Measurements from ENCODE around the gene ZFP62.

DNA sequence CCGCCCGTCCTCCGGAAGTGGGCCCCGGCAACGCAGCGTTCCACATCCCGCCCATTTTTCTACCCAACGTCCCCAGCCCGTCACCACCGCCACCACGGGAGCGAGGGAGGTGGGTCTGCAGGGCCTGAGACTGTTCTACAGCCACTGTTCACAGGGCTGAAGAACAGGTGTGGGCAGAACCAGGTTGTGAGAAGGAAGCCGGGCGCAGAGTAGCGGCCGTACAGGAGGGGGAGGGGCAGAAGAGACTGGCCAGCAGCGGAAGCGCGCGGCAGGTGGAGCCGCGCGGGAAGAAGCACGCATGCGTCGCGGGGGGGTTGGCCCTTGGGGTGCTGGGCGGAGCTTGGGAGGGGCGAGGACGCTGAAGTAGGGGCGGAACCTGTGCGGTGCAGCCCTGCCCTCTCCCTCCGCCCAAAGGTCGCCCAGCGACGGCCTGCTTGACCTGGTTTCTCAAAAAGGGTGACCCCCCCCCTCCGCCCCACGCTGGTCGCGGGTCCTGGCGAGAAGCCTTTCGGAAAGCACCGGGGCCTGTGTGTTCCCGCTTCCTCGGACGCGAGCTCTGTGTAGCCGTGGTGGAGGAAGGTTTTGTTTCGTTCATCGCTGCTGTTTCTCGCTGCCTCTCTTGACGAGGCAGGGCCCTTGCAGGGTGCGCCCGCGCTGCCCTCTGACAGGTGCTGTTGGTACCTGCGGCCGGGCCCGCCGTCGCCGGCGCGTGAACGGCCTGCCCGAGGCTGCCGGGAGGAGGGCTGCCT, 50.7 kb downstream of the ZFP62 start:
- peak; percentile 85 to 87 for TF ChIP-seq POLR2A (IDR thresholded peaks at IDR 0.05)
- TF ChIP-seq, protein P1, sequence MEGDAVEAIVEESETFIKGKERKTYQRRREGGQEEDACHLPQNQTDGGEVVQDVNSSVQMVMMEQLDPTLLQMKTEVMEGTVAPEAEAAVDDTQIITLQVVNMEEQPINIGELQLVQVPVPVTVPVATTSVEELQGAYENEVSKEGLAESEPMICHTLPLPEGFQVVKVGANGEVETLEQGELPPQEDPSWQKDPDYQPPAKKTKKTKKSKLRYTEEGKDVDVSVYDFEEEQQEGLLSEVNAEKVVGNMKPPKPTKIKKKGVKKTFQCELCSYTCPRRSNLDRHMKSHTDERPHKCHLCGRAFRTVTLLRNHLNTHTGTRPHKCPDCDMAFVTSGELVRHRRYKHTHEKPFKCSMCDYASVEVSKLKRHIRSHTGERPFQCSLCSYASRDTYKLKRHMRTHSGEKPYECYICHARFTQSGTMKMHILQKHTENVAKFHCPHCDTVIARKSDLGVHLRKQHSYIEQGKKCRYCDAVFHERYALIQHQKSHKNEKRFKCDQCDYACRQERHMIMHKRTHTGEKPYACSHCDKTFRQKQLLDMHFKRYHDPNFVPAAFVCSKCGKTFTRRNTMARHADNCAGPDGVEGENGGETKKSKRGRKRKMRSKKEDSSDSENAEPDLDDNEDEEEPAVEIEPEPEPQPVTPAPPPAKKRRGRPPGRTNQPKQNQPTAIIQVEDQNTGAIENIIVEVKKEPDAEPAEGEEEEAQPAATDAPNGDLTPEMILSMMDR (IDR thresholded peaks at IDR 0.05) = peak in 2 of 5 experiments; percentile 7 to 18
